GM19468 (cell line): ENCODE results near the gene INKA1.
A peak's percentile ranks its signal among the peaks of the same experiment; 100 is the strongest.
"Not testable (repeated sequence)": the region's sequence is repeated elsewhere in the genome, so short reads cannot be mapped to it uniquely, and the experiment has no call there.

Experiments
- ATAC-seq: cut with Tn5 transposase; IDR thresholded peaks from one replicate; pipeline ENCODE4 v1.9.1; 2021; ENCODE audit warnings: mild to moderate bottlenecking, moderate library complexity, moderate number of reproducible peaks; ENCODE audit not compliant: unreplicated experiment; ENCODE audit errors: extremely low read depth

INKA1 gene

DNA sequence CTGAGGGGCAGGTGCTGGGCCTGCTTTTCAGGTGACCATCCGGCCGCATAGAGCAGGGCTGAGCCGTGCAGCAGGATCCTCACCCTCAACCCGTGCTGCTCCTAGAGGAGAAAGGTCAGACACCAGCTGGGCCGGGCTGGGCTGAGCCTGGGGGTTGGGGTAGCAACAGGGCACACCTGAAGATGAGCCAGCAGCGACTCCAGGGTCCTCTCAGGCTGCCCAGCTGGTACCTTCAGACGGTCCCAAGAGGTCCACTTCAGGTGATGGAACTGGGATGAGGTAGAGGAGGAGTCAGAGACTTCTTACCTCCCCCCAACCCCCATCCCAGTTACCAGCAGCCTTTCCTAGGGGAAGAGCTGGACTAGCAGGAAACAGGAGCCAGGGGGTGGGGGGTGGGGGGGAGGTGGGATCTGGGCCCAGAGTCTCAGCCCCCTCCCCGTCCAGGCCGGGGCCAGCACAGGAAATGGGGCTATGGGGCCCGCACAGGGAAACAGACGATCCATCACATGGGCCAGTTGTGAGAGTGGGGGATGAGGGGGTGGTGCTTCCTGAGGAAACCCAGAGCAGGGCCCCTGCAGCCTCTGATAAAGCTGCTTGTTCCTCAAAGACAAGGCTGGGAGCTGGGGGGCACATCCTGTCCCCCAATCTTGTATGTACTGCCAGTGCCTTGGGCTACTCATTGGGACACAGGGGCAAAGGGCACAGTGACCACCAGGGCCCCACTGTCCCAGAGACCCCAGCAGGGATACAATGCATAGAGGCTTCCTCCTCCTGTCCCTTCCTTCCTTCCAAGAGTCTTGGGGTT is 3.0 kb downstream of the INKA1 start:
- ATAC-seq, result no peak

- no peak for ATAC-seq
Measured at GRCh38 chr3:49806850-49807249, 3.8 kb downstream of the INKA1 start.

GRCh38 chr3:49807431-49808114 is 4.5 kb downstream of the INKA1 start:
- ATAC-seq, result no peak

DNA sequence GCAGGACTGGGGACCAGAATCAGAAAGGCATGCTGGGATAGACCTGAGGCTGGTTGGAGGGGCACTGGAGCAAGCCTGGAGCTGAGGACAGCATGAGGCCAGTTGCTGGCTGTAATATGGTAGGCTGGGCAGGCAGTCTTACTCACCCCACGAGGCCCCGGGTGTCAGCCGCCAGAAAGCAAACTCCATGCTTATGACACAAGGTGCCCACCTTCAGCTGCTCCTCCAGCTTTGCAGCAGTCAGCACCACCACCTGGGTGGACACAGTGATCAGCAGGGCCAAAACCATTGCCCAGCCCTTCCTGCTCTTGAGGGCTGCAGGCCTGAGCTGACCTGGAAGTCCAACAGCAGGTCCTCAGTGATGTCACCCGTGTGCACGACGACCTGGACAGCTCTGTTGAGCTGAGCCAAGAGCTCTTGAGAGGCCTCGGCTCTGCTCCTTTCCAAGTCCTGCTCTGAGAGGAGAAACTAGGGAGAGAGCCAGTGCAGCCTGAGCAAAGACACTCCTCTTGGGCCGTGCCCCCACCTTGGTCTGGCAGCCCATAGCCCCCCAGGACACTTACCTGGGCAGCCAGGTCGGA is 9.9 kb downstream of the INKA1 start:
- ATAC-seq, result no peak

GRCh38 chr3:49813497-49814174 is 10.6 kb downstream of the INKA1 start, which contains the start of gene UBA7:
Gene UBA7 (minus strand): TSS chr3:49813953. CDS start chr3:49813787, 166 bp downstream.
- peak; percentile 83 for ATAC-seq

DNA sequence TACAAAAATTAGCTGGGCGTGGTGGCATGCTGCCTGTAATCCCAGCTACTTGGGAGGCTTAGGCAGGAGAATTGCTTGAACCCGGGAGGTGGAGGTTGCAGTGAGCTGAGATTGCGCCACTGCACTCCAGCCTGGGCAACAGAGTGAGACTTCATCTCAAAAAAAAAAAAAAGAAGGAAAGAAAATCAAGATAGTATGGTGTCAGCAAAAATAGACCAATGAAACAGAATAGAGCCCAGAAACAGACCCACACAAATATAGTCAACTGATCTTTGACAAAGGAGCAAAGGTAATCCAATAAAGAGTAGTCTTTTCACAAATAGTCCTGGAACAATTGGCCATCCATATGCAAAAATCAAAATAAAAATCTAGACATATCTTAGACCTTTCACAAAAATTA is 20.1 kb downstream of the INKA1 start:
- not testable (repeated sequence) for ATAC-seq

- no peak for ATAC-seq
Measured at GRCh38 chr3:49826016-49826415, 23.0 kb downstream of the INKA1 start.

- ATAC-seq, result no peak
Measured at GRCh38 chr3:49831341-49831740, 28.3 kb downstream of the INKA1 start.

DNA sequence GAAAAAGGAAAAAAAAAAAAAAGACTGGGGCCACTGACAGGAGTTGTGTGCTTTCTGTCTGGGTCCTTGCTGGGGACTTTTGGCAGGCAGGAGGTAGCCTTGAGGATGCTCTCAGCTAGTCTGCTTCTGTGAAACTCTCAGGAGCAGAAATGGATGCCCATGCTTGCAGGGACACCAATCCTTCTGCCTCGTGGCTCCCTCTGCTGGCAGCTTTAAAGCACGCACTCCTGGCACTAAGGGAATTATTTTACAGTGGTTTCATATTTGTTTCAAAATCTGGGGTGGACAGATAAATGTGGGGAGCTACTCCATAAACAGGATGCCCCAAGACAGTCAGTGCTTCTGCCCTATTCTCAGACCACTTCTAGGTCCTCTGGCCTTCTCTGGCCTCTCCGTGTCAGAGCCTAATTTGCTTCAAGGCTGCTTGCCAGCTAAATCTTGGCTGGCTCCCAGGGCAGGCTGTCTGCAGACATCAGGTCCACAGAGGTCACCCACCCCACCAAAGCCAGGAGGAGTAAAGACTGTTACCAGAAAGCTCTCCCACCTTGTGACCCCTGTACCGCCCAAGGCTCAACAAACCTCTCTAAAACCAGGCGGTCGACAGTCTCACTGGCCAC is 36.2 kb downstream of the INKA1 start:
- no peak for ATAC-seq

GRCh38 chr3:49840388-49840787 is 37.3 kb downstream of the INKA1 start:
- ATAC-seq, result no peak

- ATAC-seq, result no peak
Measured at GRCh38 chr3:49841126-49841696, 38.1 kb downstream of the INKA1 start.

GRCh38 chr3:49841806-49842205 is 38.7 kb downstream of the INKA1 start:
- no peak for ATAC-seq

DNA sequence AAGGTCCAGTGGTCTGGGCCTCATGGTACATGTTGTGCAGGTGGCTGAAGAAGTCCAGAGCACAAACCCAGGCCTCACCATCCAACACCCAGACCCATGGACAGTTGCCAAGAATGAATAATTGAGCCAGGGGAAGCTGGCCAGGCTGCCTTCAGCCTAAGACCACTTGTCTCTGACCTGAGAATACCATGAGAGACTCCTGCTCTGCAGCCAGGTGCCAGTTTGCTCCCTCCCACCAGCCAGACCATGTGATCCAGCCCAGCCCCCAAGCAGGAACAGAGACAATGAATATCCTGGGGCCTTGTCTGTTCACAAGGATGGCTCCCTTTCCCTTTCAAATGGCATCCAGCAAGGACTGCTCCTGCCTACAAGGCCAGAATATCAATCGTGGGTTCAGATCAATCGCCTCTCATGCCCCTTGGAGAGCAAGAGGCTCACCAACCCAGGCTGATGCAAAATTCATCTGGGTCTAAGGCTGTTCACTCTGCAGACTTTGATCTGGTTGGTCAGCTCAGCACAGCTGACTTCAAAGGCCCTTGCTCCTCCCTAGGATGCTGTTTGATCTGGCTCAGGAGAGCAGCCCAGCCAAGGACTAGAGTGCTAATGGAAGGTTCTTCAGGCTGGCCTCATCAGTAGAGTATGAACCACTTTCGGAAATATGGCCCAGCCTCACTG is 39.9 kb downstream of the INKA1 start:
- no peak for ATAC-seq

- no peak for ATAC-seq
Measured at GRCh38 chr3:49844464-49845183, 41.6 kb downstream of the INKA1 start.

GRCh38 chr3:49845694-49846093 is 42.6 kb downstream of the INKA1 start:
- ATAC-seq, result no peak
